Fibroblast of peridontal ligament (primary cell): ENCODE measurements around the gene FBXO11.
"Not testable (repeated sequence)": the region's sequence is repeated elsewhere in the genome, so short reads cannot be mapped to it uniquely, and the experiment has no call there.

Source experiments
- DNase-seq: peaks from one replicate; pipeline ENCODE4 v3.0.0-alpha.2; 2010; ENCODE audit errors: extremely low read depth

Gene FBXO11

GRCh38 chr2:47897883-47898731 lies 8.2 kb downstream of the FBXO11 start:
- no peak for DNase-seq

DNA sequence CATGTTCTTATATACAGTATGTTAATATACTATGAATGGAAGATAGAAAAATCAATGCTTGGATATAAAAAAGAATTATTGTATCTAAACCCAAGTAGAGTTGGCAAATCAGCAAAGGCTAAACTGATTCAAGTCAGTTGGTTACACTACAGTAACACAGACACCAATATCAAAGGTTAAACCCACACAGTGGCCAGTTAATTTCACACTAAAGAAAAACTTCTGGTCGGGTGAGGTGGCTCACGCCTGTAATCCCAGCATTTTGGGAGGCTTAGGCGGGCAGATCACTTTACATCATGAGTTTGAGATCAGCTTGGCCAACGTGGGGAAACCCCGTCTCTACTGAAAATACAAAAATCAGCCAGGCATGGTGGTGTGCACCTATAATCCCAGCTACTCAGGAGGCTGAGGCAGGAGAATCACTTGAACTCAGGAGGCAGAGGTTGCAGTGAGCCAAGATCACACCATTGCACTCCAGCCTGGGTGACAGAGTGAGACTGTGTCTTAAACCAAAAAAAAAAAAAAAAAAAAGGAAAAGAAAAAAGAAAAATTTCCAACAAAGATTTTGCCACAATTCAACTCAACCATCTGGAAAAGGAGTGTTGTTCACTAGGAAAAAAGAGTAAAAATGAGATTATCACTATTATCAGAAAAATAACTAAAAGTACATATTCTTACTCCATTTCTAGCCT lies 9.0 kb downstream of the FBXO11 start:
- DNase-seq = not testable (repeated sequence)

- no peak for DNase-seq
Measured at GRCh38 chr2:47896450-47896968, 9.8 kb downstream of the FBXO11 start.

- no peak for DNase-seq
Measured at GRCh38 chr2:47893771-47894170, 12.5 kb downstream of the FBXO11 start.

DNA sequence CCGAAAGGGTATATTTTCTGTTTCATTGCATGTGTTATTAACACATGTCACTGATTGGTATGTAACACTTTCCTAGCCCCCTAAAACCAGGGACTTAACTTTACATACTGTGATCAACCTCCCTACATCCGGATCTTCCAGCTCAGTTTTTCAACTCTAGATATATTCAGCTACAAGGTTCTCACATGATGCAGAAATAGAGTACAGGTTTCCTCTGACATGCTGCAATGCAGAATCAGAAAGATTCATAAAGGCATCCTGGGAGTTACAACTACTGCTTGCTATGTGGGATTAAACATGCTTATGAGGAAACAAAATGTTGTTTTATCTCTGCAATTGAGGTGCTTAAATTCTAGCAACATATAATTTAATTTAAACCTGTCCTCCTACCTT lies 14.0 kb downstream of the FBXO11 start:
- DNase-seq = no peak

GRCh38 chr2:47891369-47892337 lies 14.6 kb downstream of the FBXO11 start:
- peak; percentile 66 for DNase-seq

GRCh38 chr2:47890711-47891368 lies 15.5 kb downstream of the FBXO11 start:
- DNase-seq = no peak

DNA sequence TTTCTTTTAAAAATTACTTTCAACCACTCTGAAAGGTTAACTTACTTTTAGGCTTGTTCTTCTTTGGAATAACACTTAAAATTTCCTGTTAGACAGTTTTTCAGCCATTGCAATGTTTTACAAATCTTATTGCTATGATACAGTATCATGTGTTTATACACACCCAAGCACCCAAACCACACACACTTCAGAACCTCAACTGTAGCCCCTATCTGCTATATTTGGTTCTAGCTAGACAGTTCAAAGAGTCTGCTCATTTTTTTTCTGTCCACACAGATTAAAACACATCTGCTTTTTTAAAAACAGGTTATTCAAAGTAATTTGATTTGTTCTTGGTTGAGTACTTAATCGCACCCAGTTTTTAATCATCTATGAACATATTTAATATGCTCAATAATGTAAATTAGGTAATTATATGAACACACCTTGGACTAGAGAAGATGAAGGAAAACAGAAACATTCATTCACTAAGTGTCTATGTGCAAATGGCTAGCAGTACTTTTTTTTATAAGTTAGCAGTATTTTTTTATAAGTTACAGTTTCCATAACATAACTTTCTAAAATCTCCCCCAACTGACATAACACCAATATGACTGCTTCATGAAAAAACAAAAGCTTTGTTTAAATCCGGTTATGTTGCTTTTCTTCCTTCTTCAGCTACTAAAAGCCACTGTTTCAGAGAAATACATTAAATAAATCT lies 17.6 kb downstream of the FBXO11 start:
- DNase-seq = peak; percentile 40

- DNase-seq = no peak
Measured at GRCh38 chr2:47876912-47877311, 29.4 kb downstream of the FBXO11 start.

DNA sequence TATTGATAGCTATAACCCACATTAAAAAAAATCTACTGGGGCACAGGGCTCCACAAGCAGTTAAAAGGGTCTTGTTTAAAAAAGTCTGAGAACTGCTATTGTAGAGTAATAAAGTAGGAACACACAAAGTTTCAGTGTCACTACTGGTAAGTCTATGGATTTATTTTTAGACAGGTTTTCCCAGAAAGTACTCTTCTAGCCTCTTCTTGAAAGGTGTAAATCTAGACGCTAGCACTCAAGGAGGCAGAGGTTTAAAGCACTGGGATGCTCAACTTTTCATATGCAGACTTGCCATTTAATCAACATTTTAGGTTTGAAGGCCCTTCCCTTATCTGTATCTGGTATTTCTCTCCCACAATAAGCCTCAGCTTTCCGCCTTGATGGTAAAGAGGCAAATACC lies 33.4 kb downstream of the FBXO11 start:
- no peak for DNase-seq

DNA sequence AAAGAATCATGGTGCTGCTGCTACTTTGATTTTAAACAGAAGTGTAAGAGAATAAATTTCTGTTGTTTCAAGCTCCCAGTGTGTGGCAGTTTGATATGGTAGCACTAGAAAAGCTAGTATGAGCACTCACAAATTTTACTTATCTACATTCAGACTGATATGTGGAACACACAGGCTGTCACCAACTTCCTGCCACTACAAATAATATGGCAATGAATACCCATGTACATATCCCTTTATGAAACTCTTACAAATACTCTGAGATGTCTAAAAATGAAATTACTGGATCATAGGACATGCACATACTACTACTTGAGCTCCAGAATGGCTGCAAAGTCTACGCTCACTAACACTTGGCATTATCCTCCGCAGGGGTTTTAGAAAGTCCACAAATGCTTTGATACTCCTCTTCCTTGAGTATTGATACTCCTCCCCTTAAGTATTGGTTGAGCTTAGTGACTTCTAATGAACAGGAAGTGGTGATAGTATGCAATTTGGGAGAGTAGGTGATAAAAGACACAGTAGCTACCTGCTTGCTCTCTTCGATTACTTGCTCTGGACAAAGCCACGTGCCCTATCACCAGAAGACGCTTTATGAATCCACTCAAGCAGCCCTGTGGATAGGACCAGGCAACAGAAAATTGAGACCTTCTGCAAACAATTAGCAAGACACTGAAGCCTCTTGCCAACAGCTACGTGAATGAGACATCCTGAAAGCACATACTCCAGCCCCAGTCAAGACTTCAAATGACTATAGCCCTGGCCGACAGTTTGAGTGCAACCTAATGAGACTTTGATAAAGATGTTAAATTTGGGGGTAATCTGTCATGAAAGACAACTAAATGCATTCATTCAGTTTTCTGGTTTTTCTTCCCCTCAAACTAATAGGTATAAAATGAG lies 35.4 kb downstream of the FBXO11 start:
- no peak for DNase-seq

- no peak for DNase-seq
Measured at GRCh38 chr2:47869859-47870595, 36.3 kb downstream of the FBXO11 start.

DNA sequence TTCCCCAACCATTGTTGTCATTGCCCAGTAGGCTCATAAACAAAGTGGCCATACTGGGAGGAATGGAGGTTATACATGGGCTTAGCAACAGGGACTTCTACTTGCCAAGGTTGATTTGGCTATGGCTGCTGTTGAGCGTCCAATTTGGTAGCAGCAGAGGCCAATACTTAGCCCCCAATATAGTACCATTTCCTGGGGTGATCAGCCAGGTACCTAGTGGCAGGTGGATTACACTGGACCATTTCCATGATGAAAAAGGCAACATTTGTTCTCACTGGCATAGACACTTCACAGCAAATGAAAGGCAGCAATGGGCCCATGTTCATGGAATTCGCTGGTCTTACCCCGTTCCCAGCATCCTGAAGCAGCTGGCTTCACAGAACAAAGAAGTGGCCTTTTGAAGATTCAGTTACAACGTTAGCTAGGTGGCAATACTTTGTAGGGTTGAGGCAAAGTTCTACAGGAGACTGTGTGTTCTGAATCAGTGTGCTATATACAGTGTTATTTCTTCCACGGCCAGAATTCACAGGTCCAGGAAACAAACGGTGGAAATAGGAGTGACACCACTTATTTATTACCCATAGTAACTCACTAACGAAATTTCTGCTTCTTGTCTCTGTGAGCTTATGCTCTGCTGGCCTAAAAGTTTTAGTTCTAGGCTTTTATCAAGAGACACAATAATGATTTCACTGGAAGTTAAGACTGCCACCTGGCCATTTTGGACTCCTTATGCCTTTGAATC lies 37.5 kb downstream of the FBXO11 start:
- DNase-seq = no peak

DNA sequence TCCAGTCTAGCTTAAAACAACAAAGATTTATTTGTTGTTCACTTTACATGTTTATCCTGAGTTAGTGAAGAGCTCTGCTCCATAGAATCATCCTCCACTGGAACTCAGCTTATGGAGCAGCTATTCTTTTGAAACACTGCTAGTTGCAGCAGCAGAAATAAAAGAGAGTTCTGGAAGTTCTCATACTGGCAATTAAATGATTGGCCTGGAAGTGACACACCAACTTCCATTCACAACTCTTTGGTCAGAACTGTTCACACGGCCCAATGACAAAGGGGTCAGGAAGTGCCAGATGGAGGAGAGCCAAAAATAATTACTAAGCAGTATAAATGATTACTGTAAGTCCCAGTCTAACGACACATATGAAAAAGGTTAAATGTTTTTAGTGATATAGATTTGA lies 39.1 kb downstream of the FBXO11 start:
- DNase-seq = peak; percentile 61

DNA sequence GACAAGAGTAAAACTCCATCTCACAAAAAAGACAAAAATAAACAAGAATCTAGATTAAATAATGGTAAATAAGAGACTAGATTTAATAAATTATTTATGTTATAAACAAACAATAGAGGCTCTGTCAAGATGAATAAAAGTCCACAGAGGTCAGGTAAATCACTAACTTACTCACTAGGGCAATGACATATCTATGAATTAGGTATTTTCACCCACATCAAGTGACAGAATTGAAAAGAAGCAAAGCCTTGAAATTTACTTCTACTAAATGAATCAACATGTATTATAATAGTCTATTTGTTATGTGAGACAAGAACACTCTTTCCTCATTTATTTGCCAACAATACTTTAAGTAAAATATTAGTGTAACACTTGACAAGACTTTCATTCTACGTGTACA lies 41.7 kb downstream of the FBXO11 start:
- no peak for DNase-seq

DNA sequence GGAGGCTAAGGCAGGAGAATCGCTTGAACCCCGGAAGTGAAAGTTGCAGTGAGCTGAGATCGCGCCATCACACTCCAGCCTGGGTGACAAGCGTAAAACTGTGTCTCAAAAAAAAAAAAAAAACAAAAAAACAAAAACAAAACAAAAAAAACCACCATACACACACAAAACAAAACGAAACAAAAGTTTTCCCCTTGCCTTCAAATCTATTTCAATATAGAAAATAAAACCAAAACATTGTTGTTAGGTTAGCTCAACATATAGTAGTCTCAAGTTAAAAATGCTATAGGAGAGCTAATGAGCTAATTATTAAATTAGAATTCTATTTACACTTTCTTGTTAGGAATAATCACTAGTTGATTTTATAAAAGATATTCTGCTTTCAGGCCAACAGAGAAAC lies 43.3 kb downstream of the FBXO11 start:
- DNase-seq = no peak

DNA sequence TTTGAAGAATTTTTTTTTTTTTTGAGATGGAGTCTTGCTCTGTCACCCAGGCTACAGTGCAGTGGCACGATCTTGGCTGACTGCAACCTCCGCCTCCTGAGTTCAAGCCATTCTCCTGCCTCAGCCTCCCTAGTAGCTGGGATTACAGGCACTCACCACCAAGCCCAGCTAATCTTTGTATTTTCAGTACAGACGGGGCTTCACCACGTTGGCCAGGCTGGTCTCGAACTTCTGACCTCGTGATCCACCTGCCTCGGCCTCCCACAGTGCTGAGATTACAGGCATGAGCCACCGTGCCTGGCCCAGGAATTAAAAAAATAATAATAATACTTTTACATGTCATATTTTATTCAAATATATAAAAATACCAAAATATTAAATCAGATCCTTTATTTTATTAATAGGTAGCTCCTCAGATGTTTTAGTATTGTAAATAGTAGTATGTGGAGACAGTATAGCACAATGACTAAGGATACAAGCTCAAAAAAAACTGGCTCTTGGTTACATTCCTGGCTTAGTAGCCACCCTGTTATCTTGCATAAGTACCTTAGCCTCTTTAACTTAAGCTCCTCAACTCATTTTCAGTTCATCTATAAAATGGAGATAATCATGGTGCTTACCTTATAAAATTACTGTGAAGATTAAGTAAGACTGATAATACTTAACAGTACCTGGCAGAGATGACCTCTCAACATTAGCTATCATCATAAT lies 53.1 kb downstream of the FBXO11 start:
- DNase-seq = peak; percentile 36

GRCh38 chr2:47850198-47850597 lies 56.1 kb downstream of the FBXO11 start:
- no peak for DNase-seq
